ENCODE results near the gene FZD1. TPM values are rescaled to one million over a fixed set of nuclear protein-coding genes. Genes with fewer than 3 reads are reported as not detected.

FZD1 gene
- total RNA-seq, 1 donor from 2014 or later: 5.1 TPM

DNA sequence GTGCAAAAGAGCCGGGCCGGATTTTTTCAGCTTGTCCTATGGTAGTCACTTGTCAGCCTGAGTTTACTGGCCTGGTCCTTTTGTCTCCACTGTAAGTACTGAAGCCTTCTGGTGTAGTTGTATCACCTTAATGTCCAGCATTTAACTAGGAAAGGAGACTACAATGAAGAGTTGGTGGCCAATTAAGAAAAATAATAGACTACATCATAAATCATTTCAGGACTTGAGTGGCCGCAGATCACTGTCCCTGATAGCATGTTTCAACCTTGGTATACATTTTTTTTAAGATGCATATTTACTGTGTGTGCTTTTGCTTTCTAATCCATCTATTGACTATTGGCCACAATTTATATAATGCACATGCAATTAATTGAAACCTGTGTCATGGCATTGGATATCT, 6.1 kb downstream of the FZD1 start:
- Mint-ChIP-seq H3K27me3 (ENCODE audit: insufficient read depth, low read depth) (peaks cover 6% of the 10 kb centered on the region), H3K9me3 (peaks cover 8% of the 10 kb centered on the region), H3K4me1 (peaks cover 29% of the 10 kb centered on the region), H3K27ac (no peak overlapping the region), H3K36me3 (peaks cover 8% of the 10 kb centered on the region), H3K4me3 (no peak overlapping the region)
- Histone ChIP-seq H3K27me3 (peaks cover 59% of the 10 kb centered on the region), H3K4me3 (no peak overlapping the region), H3K9ac (no peak overlapping the region), H3K36me3 (no peaks in the 10 kb centered on the region), H2AFZ (replicated peaks) (no peak overlapping the region), H3F3A (ENCODE audit: low read depth) (no peaks in the 10 kb centered on the region), H3K27ac (no peak overlapping the region), H4K20me1 (ENCODE audit: low read depth) (peaks cover 34% of the 10 kb centered on the region), H3K4me1 (peaks cover 26% of the 10 kb centered on the region), H3K79me2 (ENCODE audit: low read depth) (no peaks in the 10 kb centered on the region), H3K9me3 (ENCODE audit: low read depth) (no peaks in the 10 kb centered on the region), H3K4me2 (no peak overlapping the region)
- no peak for TF ChIP-seq EZH2 (IDR thresholded peaks at IDR 0.05)
- TF ChIP-seq CTCF (IDR thresholded peaks at IDR 0.05): no peak
- DNase-seq (ENCODE audit: low spot score): no peak

GRCh38 chr7:91276909-91277308, 12.7 kb downstream of the FZD1 start:
- no peak overlapping the region for H3K27ac ChIP-seq
- DNase-seq (ENCODE audit: low spot score): no peak

DNA sequence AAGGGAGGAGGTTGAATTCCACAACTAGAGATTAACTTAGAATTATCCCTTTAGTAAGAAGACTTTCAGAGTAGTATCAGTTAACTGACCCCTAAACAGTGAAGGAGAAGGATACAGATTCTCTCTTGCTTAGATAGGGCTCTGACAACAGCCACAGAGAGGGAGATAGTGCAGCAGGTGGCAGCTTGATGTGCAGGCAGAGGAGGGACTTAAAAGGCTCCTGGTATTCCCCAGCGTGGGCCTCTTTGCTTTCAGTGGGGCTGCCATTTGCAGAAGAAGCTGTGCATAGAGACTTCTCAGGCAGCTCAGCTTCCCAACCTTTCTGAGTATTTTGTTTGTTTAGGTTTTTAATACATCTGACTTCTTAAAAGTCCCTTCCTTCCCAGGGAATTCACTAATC, 16.0 kb downstream of the FZD1 start:
- Histone ChIP-seq H3K36me3 (no peaks in the 10 kb centered on the region), H3K9ac (no peak overlapping the region), H4K20me1 (ENCODE audit: low read depth) (no peaks in the 10 kb centered on the region), H3K4me2 (peak overlapping the region; percentile 57), H3K9me3 (ENCODE audit: low read depth) (no peaks in the 10 kb centered on the region), H3K4me1 (peaks cover 22% of the 10 kb centered on the region), H3K27me3 (peaks cover 17% of the 10 kb centered on the region), H3K4me3 (no peak overlapping the region), H3F3A (ENCODE audit: low read depth) (no peaks in the 10 kb centered on the region), H3K27ac (no peak overlapping the region), H3K79me2 (ENCODE audit: low read depth) (no peaks in the 10 kb centered on the region), H2AFZ (replicated peaks) (peak overlapping the region; percentile 11)
- Mint-ChIP-seq H3K9me3 (no peaks in the 10 kb centered on the region), H3K4me3 (no peak overlapping the region), H3K27me3 (ENCODE audit: insufficient read depth, low read depth) (no peaks in the 10 kb centered on the region), H3K36me3 (no peaks in the 10 kb centered on the region), H3K4me1 (peaks cover 16% of the 10 kb centered on the region), H3K27ac (no peak overlapping the region)
- peak; percentile 54 for DNase-seq (ENCODE audit: low spot score)
- no peak for TF ChIP-seq EZH2 (IDR thresholded peaks at IDR 0.05)
- no peak for TF ChIP-seq CTCF (IDR thresholded peaks at IDR 0.05)
- no peak for TF ChIP-seq EZH2phosphoT487 (IDR thresholded peaks at IDR 0.05)

More at GRCh38 chr7:91276909-91277308, 12.7 kb downstream of the FZD1 start:
- no peaks in the 10 kb centered on the region for H3K79me2 ChIP-seq (ENCODE audit: low read depth)
- TF ChIP-seq CTCF (IDR thresholded peaks at IDR 0.05): no peak
- TF ChIP-seq EZH2 (IDR thresholded peaks at IDR 0.05): no peak
- TF ChIP-seq EZH2phosphoT487 (IDR thresholded peaks at IDR 0.05): no peak
- no peaks in the 10 kb centered on the region for H3K36me3 ChIP-seq
- H3K27me3 ChIP-seq: peaks cover 17% of the 10 kb centered on the region
- no peaks in the 10 kb centered on the region for H4K20me1 ChIP-seq (ENCODE audit: low read depth)
- Mint-ChIP-seq H3K36me3 (peaks cover 1% of the 10 kb centered on the region), H3K9me3 (peaks cover 5% of the 10 kb centered on the region), H3K27me3 (ENCODE audit: insufficient read depth, low read depth) (no peaks in the 10 kb centered on the region), H3K4me1 (peaks cover 6% of the 10 kb centered on the region), H3K27ac (no peak overlapping the region), H3K4me3 (no peak overlapping the region)
- H3K9ac ChIP-seq: no peak overlapping the region
- no peaks in the 10 kb centered on the region for H3K9me3 ChIP-seq (ENCODE audit: low read depth)
- H3K4me1 ChIP-seq: peaks cover 15% of the 10 kb centered on the region
- no peaks in the 10 kb centered on the region for H3F3A ChIP-seq (ENCODE audit: low read depth)
- H3K4me2 ChIP-seq: no peak overlapping the region
- no peak overlapping the region for H2AFZ ChIP-seq (replicated peaks)
- H3K4me3 ChIP-seq: no peak overlapping the region

Data from neural progenitor cell (in vitro differentiated cells).